Hematopoietic multipotent progenitor cell treated with erythropoietin and hydrocortisone succinate and interleukin-3 and kit ligand, for 4 days (in vitro differentiated cells): Measurements from ENCODE around the gene MPPE1.
A peak's percentile ranks its signal among the peaks of the same experiment; 100 is the strongest.
"Not testable (repeated sequence)": the region's sequence is repeated elsewhere in the genome, so short reads cannot be mapped to it uniquely, and the experiment has no call there.

Experiments
- DNase-seq: peaks from one replicate; pipeline ENCODE4 v3.0.0-alpha.2; 2015

Gene MPPE1

DNA sequence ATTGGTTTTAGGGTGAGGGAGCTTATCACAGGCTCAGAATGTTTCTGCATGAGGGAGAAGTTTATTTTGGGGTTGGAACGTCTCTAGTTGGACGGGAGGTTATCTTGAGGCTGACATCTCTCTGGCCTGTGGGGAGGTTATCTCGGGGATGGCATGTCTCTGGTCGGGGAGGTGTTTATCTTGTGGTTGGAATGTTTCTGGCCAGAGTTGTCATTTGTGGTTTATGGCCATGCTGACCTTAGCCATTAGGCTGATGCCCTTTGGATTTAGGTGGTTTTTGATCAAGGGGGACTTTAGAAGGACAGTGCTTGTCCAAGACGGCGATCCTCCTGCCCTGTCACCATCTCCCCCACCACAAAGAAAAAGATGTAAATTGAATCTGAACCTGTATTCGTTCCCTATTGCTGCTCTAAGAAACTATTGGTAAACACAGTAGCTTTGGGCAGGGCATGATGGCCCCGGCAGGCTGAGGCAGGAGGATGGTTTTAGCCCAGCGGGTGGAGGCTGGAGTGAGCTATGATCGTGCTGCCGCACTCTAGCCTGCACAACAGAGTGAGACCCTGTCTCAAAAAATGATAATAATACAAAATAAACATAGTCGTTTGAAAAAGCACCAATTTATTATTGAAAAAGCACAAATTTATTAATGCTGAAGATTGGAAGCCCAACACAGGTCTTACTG is 17.8 kb upstream of the MPPE1 start:
- peak; percentile 79 for DNase-seq

DNA sequence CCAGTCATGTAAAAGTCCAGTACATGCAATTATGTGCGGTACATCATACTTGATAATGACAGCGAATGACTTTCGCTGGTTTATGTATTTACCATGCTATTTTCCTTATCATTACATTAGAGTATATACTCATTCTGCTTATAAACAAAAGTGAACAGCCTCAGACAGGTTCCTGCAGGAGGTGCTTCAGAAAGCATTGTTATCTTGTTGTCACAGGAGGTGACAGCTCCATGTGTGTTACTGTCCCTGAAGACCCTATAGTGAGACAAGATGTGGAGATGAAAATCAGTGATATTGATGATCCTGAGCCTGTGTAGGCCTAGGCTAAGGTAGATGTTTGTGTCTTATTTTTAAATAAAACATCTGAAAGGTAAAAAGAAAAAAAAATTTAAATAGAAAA is 15.3 kb upstream of the MPPE1 start:
- no peak for DNase-seq

DNA sequence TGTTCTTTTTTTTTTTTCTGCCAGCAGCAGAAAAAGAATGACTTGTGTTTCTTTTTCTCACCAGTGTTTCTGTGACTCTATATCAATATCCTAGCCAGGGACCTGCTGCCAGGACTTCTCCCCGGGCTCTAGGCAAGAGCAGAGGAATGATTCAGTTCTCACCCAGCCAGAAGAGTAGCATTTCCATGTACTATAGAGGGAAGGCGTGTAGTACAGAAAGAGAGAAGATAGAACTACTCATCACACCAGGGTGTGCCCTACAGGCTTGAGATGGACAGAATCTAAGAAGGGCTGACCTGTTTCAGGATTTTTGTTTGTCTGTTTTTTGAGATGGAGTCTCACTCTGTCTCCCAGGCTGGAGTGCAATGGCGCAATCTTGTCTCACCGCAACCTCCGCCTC is 11.4 kb upstream of the MPPE1 start:
- DNase-seq = not testable (repeated sequence)

DNA sequence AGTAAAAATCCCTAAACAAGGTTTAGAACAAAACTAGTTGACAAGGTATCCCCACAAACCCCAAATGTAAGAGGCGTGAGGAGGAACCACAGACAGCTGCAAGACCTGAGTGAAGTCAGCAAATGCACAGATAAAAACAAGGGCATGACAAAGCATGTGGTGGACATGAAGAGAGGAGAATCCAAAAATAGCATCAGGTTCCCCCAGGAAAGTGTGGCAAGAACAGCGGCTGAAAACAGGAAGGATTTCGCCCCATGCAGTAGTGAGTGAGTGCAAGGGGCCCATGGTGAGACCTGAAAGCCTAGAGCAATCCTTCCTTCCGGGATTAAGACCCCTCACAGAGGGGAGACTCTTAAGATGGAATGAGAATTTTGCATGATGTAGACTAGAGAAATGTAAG is 8.8 kb upstream of the MPPE1 start:
- peak; percentile 68 for DNase-seq

DNA sequence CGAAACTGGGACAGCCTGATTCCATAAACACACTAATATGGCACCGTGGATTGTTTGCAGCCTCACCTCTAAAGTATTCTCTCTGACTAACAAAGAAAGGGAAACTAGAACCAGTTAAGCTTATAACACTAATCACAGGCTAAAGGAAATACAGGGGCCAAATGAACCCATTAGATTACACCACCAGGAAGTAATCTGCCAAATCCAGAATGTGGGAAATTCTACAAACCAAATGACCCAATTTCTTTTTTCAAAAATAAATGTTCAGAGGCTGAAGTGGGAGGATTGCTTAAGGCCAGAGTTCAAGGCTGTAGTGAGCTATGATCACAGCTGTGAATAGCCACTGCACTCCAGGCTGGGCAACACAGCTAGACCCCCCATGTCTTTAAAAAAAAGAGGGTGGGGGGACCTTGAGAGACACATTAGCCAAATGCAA is 1.5 kb upstream of the MPPE1 start:
- DNase-seq = peak; percentile 45

DNA sequence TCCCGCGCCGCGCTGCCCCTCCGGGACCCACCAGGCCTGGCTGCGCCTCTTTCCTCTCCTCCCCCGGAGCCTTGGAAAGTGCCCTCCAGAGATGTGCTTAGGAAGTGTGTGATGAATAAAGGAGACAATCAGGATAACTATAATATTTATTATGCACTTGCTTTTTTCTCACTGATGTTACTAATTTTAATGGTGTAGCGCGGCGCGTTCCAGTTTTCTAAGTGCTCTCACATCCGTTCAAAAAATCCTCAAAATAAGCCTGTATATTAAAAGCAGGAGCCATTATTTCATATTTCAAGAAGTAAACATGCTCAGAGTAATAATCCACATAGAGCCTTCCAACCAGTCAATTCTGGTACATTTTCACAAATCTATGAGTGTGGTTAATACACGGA is 941 bp upstream of the MPPE1 start:
- peak; percentile 59 for DNase-seq

DNA sequence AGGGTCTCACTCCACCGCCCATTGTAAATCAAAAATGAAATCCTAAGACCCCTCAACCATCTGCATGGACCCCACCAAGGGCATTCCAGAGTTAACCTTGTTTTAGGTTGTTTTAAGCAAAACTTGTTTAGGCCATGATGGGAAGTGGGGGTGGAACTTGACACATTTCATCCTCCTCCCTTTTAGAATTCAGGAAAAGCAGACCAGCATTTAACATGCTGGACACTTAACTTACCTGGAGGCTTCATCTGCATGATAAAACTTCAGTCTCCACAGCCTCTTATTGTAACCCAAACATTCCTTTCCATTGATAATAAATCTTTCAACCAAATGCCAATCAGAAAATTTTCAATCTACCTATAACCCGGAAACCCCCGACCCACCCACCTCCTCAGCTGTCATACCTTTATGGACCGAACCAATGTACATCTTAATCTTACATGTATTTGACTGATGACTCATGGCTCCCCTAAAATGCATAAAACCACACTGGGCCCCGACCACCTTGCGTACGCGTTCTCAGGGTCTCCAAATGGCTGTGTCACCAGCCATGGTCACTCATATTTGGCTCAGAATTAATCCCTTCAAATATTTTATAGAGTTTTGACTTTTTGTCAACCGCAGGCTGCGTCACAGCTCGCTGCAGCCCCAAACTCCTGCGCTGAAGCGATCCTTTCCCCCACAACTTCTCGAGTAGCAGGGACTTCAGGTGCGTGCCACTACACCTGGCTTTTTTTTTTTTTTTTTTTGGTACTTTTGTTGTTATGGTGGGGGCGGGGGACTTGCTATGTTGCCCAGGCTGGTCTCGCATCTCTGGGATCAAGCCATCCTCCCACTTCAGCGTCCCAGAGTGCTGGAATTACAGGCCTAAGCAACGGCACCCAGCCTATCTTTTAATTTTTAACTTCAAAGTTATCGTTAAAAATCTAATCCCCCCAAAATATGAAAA is 917 bp downstream of the MPPE1 start:
- no peak for DNase-seq

DNA sequence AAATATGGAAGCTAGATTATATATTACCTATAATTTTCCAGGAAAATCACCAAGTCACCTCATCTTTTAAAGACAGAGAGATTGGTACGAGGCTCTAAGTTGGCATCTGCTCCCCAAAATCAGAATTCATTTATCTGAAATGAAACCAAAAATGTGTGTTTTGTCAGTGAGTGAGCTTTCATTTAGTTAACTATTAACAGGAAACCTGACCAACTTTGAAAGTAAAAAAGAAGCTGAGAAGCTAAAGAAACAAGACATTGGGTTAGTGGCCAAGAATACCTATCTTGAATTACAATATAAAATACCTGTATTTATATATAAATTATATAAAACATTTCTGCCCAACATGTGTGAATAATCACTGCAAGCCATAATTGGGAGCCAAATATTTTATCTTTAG is 1.9 kb downstream of the MPPE1 start:
- DNase-seq = no peak

DNA sequence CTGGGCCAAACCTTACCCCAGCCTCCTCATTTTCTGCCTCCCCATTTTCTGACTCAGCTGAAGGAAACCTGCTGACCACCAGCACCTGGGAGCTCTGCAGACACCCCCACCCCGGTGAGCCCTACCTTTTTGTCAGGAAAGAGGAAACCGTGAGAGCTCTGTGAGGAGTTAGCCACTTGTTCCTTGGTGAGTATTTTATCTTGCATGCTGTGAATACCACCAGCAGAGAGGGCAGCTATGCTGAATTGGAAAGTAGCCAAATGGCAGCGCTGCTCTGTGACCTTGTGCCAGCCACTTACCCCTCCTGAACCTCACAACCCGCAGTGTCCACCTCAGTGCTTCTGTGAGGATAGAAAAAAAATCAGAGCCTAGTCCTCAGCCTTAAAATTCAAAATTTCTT is 2.5 kb downstream of the MPPE1 start:
- DNase-seq = no peak

DNA sequence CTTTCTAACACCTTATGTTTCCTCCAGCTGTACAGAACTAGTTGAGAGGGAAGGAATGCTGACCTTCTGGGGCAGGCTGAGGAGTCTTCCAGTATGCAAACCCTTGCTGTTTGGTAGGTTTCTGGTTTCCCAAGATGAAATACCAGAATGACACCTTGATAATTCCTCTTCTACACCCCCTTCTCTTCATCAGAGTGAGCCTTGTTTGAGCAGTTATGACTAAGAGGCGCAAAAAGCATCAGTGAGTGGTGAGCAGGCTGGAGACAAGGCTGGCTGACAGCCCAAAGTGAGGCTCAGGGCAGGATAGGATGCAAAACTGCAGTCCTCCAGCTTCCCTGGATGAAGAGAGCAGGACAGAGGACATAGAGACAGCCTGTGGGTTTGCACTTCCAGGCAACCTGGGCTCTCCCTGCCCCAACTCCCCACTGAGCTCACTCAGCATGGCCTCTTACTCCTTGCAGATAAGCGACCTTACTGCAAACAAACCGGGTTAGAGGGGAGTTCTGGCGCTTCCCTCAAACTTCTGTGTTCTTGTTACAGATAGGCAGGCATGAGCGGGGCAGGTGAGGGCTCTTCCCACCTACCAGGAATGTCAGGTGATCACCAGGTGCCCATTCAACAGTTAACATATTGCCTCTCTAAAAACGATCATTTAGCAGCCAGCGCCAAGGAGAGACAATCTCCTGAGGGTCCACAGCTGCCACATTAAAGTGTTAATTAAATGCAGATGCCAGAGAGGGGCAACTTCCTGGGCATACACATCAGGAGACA is 5.4 kb downstream of the MPPE1 start:
- DNase-seq = no peak

DNA sequence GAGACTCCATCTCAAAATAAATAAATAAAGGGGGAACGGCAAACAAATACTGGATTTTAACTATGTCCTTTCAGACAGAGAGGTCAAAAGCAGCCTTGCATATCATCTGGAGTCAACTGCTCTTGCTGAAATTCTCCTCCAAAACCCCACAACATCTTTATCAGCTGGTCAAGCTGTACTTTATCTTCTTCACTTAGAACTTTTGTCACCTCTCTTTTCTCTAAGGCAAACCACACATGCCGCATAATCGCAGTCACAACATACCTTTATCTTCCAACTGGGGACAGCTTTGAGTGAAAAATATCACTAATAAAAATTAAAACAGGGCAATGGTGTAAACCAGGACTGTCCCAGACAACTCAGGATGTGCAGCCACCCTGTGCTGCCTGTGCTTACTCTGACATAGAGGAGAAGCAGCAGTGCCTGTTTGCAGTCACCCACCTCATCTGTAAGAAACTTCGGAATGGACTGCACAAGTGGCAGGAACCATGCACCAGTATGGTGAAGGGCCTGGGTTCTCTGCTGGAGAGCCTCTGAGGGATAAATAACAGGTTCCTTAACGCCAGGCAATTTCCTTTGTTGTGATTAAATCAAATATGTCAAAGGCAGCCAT is 6.2 kb downstream of the MPPE1 start:
- peak; percentile 78 for DNase-seq

DNA sequence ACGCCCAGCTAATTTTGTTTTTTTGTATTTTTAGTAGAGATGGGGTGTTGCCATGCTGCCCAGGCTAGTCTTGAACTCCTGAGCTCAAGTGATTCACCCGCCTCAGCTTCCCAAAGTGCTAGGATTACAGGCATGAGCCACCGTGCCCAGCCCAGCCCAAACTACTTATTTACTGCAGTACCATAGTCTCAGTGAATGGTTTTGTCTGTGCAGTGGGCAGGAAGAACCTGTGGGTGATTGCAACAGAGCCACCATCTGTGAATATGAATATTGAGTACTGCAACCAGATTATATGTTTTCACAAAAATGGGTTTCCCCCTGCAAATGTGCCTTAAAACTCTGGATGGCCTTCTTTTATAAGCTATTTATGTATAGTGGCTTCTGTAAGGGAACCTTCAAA is 9.1 kb downstream of the MPPE1 start:
- peak; percentile 44 for DNase-seq

DNA sequence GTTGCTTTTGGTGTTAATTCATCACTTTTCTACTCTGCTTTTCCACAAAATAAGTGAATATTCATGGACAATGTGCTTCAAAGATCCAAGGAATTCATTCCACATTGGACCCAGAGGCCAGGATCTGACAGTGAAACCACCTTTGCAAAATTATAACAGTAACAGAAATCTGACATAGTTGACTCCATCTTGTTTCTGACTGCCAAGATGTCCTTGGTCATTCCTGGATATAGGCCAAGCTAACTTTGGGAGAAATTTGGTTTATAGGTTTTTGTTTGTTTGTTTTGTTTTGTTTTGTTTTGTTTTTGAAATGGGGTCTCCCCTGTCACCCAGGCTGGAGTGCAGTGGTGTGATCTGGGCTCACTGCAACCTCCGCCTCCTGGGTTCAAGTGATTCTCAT is 10.3 kb downstream of the MPPE1 start:
- DNase-seq = no peak

DNA sequence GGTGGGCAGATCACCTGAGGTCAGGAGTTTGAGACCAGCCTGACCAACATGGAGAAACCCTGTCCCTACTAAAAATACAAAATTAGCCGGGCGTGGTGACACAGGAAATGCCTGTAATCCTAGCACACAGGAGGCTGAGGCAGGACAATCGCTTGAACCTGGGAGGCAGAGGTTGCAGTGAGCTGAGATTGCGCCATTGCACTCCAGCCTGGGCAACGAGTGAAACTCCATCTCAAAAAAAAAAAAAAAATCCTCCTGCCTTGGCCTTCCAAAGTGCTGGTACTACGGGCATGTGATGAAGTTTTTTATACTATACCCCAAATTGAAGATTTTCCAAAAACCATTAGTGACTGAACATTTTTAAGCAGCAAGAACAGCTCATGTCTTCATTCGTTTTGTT is 15.7 kb downstream of the MPPE1 start:
- not testable (repeated sequence) for DNase-seq

DNA sequence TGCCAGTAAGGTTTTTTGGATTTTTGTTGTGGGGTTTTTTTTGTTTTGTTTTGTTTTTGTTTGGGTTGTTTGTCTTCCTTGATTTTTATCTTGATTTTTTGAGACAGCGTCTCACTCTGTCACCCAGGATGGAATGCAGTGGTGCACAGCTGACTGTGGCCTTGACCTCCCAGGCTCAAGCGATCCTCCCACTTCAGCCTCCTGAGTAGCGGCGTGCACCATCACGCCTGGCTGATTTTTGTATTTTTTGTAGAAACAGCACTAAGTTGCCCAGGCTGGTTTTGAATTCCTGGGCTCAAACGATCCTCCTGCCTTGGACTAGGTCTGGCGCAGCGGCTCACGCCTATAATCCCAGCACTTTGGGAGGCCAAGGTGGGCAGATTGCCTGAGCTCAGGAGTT is 16.4 kb downstream of the MPPE1 start:
- DNase-seq = no peak

DNA sequence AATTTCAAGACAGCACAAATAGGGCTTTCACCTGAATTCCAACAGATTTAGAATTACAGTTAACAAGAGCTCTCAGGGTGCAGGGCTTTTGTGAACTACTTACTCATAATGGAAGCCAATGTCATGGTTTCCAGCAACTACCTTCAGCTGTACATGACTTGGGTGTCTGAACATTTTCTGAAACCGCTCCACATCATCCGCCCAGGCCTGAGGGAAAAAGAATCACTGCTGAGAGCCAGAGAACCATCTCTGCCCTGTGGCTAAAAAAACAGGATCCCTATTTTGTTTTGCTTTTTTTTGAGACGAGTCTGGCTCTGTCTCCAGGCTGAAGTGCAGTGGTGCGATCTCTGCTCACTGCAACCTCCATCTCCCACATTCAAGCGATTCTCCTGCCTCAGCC is 18.8 kb downstream of the MPPE1 start:
- no peak for DNase-seq

DNA sequence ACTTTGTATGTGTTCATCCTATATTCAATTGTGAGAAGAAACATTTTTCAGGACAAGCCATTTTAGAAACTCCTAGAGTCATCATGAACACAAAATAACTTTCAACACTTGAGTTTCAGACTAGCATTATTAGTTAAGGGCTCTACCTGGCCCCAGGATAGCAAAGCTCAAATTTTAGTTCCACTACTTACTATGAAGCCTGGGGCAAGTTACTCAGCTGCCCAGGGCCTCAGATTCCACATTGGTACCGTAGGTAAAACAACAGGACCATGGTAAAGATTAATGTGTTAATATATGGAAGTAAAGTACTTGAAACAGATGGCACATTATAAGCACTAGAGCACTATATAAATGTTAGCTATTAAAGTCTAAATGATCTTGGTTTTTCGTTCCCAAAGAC is 19.4 kb downstream of the MPPE1 start:
- no peak for DNase-seq

DNA sequence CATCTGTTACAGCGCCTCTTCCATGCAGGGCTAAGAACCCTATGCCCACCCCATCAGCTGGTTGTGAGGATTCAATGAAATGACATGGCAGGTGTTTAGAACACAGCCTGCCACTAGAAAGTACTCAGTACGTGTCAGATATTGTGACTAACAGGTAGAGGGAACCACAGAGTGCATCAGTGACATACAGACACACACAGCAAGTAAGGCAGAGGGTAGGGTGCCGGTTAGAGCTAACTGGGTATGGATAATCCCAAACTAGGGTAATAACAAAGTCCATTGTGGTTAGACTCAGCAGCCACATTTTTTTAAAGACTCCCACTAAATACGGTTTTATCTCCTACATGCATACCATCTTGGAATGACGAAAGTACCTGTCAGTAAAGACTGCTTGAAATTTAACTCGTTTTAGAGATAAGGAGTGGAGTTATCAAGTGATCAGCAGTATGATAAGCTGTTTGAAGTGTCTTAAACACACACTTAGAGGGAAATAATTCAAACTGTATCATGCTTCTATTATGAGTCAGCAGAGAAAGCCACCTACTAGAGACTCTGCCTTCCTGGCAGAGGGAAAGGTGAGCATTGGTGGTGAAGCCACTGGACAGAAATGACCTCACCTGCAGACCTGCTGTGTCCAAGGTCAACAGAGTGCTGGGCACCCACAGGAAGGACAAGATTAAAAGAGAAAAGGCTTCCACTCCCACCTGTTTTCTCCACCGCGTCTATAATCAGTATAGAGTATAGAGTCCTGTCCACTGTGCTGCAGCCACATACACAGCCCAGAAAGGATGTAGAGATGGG is 20.6 kb downstream of the MPPE1 start:
- DNase-seq = no peak

DNA sequence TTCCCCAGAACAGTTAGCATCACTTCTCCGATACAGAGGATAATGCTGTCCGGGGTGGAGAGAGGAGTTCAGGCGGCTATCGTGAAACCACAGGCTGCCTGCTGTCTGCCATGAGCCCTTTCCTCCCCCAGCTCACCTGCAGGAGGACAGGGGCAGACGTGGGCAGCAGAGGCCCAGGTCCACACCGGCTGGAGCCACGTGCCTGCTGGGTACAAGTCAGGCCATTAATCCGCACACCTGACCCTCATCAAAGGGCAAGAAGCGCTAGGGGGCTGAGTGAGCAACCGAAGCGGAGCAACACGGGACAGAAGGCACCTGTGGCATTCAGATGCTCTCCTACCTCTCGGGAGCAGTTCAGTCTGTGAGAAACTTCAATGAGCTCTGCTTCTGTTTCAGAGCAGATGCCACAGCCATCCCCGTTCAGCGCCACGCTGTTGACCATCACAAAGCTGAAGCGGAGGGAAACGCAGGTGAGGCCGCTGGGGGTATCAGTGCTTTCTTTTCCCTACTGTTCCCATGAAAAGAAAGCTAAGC is 21.5 kb downstream of the MPPE1 start:
- DNase-seq = no peak

DNA sequence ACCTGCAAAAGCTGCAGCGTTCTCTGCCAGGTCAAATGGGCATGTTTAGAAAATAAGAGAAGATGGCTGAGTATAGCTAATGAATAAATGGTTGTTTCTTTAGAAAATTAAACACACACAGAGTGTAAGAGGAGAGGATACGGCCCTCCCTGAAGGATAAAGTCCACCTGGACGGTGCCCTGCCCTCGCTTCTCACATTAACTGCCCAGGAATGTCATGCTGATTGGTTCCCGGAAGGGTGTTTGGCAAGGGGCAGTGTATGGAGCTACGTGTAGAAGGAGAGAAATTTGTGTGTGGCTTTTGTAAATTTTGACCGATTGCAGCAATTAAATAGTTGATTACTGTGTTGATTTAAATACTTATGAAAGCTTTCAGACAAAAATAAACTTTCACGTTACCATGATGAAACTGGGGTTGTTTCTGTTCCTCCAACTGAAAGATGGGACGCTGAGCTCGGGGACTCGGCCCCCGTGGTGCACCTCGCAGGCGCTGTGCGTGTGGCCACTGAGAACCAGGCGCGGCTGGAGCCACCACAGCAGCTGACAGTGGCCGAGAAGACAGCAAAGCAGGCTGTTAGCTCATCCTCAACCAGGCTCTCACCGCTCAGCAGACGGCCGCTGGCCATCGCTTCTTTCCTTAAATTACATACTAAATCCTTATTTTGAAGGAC is 22.7 kb downstream of the MPPE1 start:
- no peak for DNase-seq

DNA sequence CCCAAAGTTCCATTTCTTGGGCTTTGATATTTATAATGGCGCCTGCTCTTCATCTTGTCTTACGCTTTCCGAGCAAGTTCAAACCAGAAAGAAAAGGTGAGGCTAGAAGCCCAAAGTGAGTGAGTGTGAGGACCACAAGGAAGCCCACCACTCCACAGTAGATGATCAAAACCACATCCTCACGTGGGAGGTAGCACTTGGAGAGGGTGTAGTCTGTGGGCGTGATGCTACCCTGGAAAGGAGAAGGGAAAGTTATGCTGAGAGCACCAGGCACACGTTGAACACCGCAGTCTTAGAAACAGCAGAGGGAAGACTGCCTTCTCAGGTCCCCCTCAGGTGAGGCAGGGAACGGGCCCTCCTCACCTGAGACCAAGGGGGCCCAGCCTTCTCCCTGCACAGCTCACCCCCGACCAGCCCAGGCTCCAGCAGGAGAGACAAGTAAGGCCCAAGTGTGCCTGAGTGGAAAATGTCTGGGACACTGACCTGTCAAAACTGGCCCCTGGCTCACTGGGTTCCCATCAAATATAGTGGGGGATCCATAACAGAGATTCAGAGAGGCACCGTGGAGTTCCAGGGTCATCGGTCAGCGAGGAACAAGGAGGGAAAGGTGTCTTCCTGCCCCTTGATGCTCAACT is 23.6 kb downstream of the MPPE1 start:
- DNase-seq = no peak
